GM23248 (cell line): ENCODE data around the gene NRBP1. TPM values are rescaled to one million over a fixed set of nuclear protein-coding genes. Genes with fewer than 3 reads are reported as not detected.
A peak's percentile ranks its signal among the peaks of the same experiment; 100 is the strongest.

Source experiments
- DNase-seq: peaks from one replicate; pipeline ENCODE4 v3.0.0-alpha.2; 2015
- H2AFZ ChIP-seq: fragments of 200-600 bp; sonication (generic); 2 replicates; pipeline ENCODE4 v1.6.1; 2016; ENCODE audit warnings: antibody characterized with exemption
- H3F3A ChIP-seq: fragments of 200-600 bp; sonication (generic); 2 replicates; pipeline ENCODE4 v1.6.1; 2016; ENCODE audit warnings: mild to moderate bottlenecking, antibody characterized with exemption, mixed run types; ENCODE audit not compliant: insufficient read depth
- H3K27ac ChIP-seq: fragments of 200-600 bp; sonication (generic); 2 replicates; pipeline ENCODE4 v1.5.1; 2016; ENCODE audit warnings: mild to moderate bottlenecking
- H3K27me3 ChIP-seq: fragments of 200-600 bp; sonication (generic); replicated peaks from 2 replicates; pipeline ENCODE4 v1.6.1; 2016; ENCODE audit warnings: mild to moderate bottlenecking; ENCODE audit not compliant: insufficient read depth
- H3K36me3 ChIP-seq: fragments of 200-600 bp; sonication (generic); 2 replicates; pipeline ENCODE4 v1.6.1; 2016; ENCODE audit warnings: low read depth, mild to moderate bottlenecking
- H3K4me1 ChIP-seq: fragments of 200-600 bp; sonication (generic); 2 replicates; pipeline ENCODE4 v1.6.1; 2016; ENCODE audit warnings: mild to moderate bottlenecking; ENCODE audit not compliant: insufficient read depth
- H3K4me2 ChIP-seq: fragments of 200-600 bp; sonication (generic); one replicate; pipeline ENCODE4 v1.6.1; 2016; ENCODE audit warnings: mild to moderate bottlenecking; ENCODE audit not compliant: unreplicated experiment
- H3K4me3 ChIP-seq: fragments of 200-600 bp; sonication (generic); 2 replicates; pipeline ENCODE4 v1.5.1; 2016; ENCODE audit warnings: mild to moderate bottlenecking
- H3K79me2 ChIP-seq: fragments of 200-600 bp; sonication (generic); 2 replicates; pipeline ENCODE4 v1.6.1; 2016; ENCODE audit warnings: mild to moderate bottlenecking; ENCODE audit not compliant: insufficient read depth
- H3K9ac ChIP-seq: fragments of 200-600 bp; sonication (generic); 2 replicates; pipeline ENCODE4 v1.6.1; 2016; ENCODE audit warnings: mild to moderate bottlenecking
- H3K9me2 ChIP-seq: fragments of 200-600 bp; sonication (generic); 2 replicates; pipeline ENCODE4 v1.6.1; 2016; ENCODE audit warnings: mixed run types, mild to moderate bottlenecking, moderate library complexity; ENCODE audit not compliant: insufficient read depth
- H3K9me3 ChIP-seq: fragments of 200-600 bp; sonication (generic); one replicate; pipeline ENCODE4 v1.6.1; 2017; ENCODE audit warnings: low read depth
- H4K20me1 ChIP-seq: fragments of 200-600 bp; sonication (generic); 2 replicates; pipeline ENCODE4 v1.6.0; 2016; ENCODE audit not compliant: insufficient read depth
- EZH2 ChIP-seq: fragments of 200-600 bp; sonication (generic); IDR thresholded peaks from 2 replicates; pipeline ENCODE4 v1.6.1; 2018; ENCODE audit warnings: antibody characterized with exemption, mild to moderate bottlenecking; ENCODE audit not compliant: insufficient read depth, poor library complexity, severe bottlenecking
- EZH2phosphoT487 ChIP-seq: fragments of 200-600 bp; sonication (generic); IDR thresholded peaks from 2 replicates; pipeline ENCODE4 v1.6.1; 2018; ENCODE audit warnings: antibody characterized with exemption, moderate library complexity, mild to moderate bottlenecking, low read depth; ENCODE audit not compliant: insufficient read depth
- WGBS, 2 experiments: methylation state at CpG; one replicate each; pipeline ENCODE4 v1.1.6; 2015 to 2017; ENCODE audit warnings: low lambda C conversion rate in 2 of 2, low coverage in 1 of 2; ENCODE audit errors: missing lambda C conversion rate in 2 of 2; 5-methylcytosine and 5-hydroxymethylcytosine counted together
- in situ Hi-C: fragments of 300-500 bp; cut with MboI; formaldehyde crosslinking; loops from 2 replicates; pipeline ENCODE4 v1.15.0; 2020
- polyA plus RNA-seq: library from polyadenylated mRNA; unstranded; fragments of >200 nt; fragmentation: Nextera tagmentation; extraction: Ambion mirVana; gene quantifications from 2 replicates; pipeline ENCODE4 v1.2.1, GENCODE V29; 2016
- total RNA-seq: library from RNA; depleted of rRNA; stranded (reverse); fragments of >200 nt; shearing (Covaris generic); gene quantifications from 2 replicates; pipeline ENCODE4 v1.2.3, GENCODE V29; 2014

Gene NRBP1
- total and polyA plus RNA-seq, 2 experiments from 2014 or later = 165 to 201 TPM

GRCh38 chr2:27464443-27464842 lies 36.0 kb downstream of the NRBP1 start:
- in situ Hi-C loops = no loop called here
- no peaks in the 10 kb centered on the region for H3K4me1 ChIP-seq
- H3K4me3 ChIP-seq = no peak overlapping the region
- no peak overlapping the region for H3K9ac ChIP-seq
- no peak overlapping the region for H2AFZ ChIP-seq
- H3K9me2 ChIP-seq = no peaks in the 10 kb centered on the region
- no peak overlapping the region for H3K4me2 ChIP-seq
- H3K27me3 ChIP-seq = no peaks in the 10 kb centered on the region
- no peaks in the 10 kb centered on the region for H3K36me3 ChIP-seq
- H3K27ac ChIP-seq = no peak overlapping the region
- DNase-seq = no peak
- H4K20me1 ChIP-seq = no peaks in the 10 kb centered on the region
- 93 to 96% methylated on average over 7 of the region's 7 CpGs for WGBS, 2 experiments
- no peaks in the 10 kb centered on the region for H3K79me2 ChIP-seq
- no peaks in the 10 kb centered on the region for H3F3A ChIP-seq
- TF ChIP-seq EZH2phosphoT487 = no peak
- TF ChIP-seq EZH2 = no peak
- H3K9me3 ChIP-seq = no peaks in the 10 kb centered on the region

GRCh38 chr2:27471961-27472360 lies 43.5 kb downstream of the NRBP1 start:
- H3K79me2 ChIP-seq = no peaks in the 10 kb centered on the region
- no peak overlapping the region for H3K27ac ChIP-seq
- H3K4me3 ChIP-seq = no peak overlapping the region
- H2AFZ ChIP-seq = no peak overlapping the region
- no peaks in the 10 kb centered on the region for H3K9me2 ChIP-seq
- H4K20me1 ChIP-seq = no peaks in the 10 kb centered on the region
- TF ChIP-seq EZH2phosphoT487 (no peak), EZH2 (no peak)
- no peak overlapping the region for H3K9ac ChIP-seq
- H3K36me3 ChIP-seq = peaks cover 13% of the 10 kb centered on the region; the same call in 1 of the 2 replicates
- H3F3A ChIP-seq = no peaks in the 10 kb centered on the region
- H3K27me3 ChIP-seq = no peaks in the 10 kb centered on the region
- no peaks in the 10 kb centered on the region for H3K4me1 ChIP-seq
- H3K9me3 ChIP-seq = no peaks in the 10 kb centered on the region
- no peak for DNase-seq
- 83 to 94% methylated on average over 5 of the region's 5 CpGs for WGBS, 2 experiments
- no peak overlapping the region for H3K4me2 ChIP-seq
- in situ Hi-C loops = no loop called here

GRCh38 chr2:27485496-27485895 lies 57.1 kb downstream of the NRBP1 start:
- peaks cover 7% of the 10 kb centered on the region; the same call in 1 of the 2 replicates for H3K4me1 ChIP-seq
- H4K20me1 ChIP-seq = no peaks in the 10 kb centered on the region
- peaks cover 5% of the 10 kb centered on the region; the same call in 1 of the 2 replicates for H3F3A ChIP-seq
- no peak overlapping the region for H3K4me3 ChIP-seq
- no peak for TF ChIP-seq EZH2phosphoT487
- TF ChIP-seq EZH2 = no peak
- H3K9me2 ChIP-seq = no peaks in the 10 kb centered on the region
- H3K9me3 ChIP-seq = no peaks in the 10 kb centered on the region
- H3K27ac ChIP-seq = no peak overlapping the region
- H2AFZ ChIP-seq = no peak overlapping the region
- no peaks in the 10 kb centered on the region for H3K27me3 ChIP-seq
- no peaks in the 10 kb centered on the region for H3K36me3 ChIP-seq
- H3K79me2 ChIP-seq = peaks cover 18% of the 10 kb centered on the region
- DNase-seq = no peak
- H3K4me2 ChIP-seq = no peak overlapping the region
- no peak overlapping the region for H3K9ac ChIP-seq
- WGBS, 2 experiments = 39 to 42% methylated on average over 3 of the region's 3 CpGs
- in situ Hi-C loops = no loop called here

- in situ Hi-C loops = no loop called here
- Histone ChIP-seq H3K9ac (peak overlapping the region; percentile 85), H3K4me1 (peaks cover 7% of the 10 kb centered on the region; the same call in 1 of the 2 replicates), H3F3A (peaks cover 5% of the 10 kb centered on the region; the same call in 1 of the 2 replicates), H3K27me3 (no peaks in the 10 kb centered on the region), H2AFZ (peak overlapping the region; percentile 97), H3K27ac (peak overlapping the region; percentile 46), H3K9me3 (no peaks in the 10 kb centered on the region), H3K36me3 (no peaks in the 10 kb centered on the region), H4K20me1 (no peaks in the 10 kb centered on the region), H3K4me2 (peak overlapping the region; percentile 88), H3K9me2 (no peaks in the 10 kb centered on the region), H3K79me2 (peaks cover 18% of the 10 kb centered on the region), H3K4me3 (peak overlapping the region; percentile 90)
- WGBS, 2 experiments = 2 to 3% methylated on average over 11 of the region's 11 CpGs
- TF ChIP-seq EZH2phosphoT487 = no peak
- TF ChIP-seq EZH2 = no peak
- DNase-seq = peak; percentile 64
Observed at GRCh38 chr2:27489118-27489497, 60.7 kb downstream of the NRBP1 start.
